ENCODE data around the gene EPB41L1. TPM values are rescaled to one million over a fixed set of nuclear protein-coding genes. Genes with fewer than 3 reads are reported as not detected.

EPB41L1 gene
- polyA plus RNA-seq, 1 donor (not counting 4 experiments of a cell fraction or from before 2014, with no cell fraction given) = 1.2 TPM

DNA sequence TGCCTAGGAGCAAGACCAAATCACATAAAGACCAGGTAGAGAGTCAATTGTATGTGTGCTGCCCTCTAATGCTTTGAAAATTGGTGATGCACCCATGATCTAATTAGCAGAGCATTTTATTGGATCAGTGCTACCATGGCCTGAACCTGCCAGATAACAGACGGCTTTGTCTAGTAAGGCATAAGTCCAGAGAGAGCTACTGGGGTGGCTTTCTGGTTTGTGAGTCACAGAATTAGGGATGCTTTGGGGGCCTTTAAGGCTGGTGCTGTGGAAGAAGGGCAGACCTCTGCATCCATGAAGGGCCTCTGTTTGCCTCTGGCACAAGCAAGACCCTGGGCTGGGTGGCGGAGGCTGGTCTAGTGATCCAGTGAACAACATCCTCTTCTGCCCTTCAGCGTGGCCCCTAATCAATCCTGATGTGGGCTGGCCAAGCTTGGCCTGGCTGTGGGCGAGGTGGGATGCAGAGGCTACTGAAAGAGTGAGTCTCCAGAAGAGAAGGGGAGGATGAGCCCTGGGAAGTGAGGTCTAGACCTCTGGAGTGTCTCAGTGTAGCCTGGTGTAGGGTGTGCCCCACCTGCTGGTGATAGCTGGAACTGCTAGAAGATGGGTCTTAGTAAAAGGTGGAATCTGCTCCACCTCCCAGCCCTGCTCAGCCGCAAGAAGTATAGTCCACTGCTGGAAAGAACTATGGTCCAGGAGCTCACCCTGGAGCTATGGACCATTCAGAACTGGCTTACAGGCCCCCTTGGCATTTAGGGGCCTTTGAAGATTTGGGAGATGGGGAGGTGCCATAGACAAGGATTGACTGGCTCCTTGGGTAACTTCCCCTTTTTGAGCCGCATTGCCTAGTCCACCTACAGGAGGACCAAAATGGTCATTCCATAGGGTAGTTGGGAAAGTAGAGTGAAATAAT is 45.1 kb downstream of the EPB41L1 start:
- peak; percentile 41 for DNase-seq (ENCODE audit: low read depth, low spot score)
- no peaks in the 10 kb centered on the region for H4K20me1 ChIP-seq (ENCODE audit: control insufficient read depth, extremely low read depth, insufficient read depth, low read length)
- no peaks in the 10 kb centered on the region for H3K9me1 ChIP-seq (ENCODE audit: control insufficient read depth, extremely low read depth, insufficient read depth, low read length)
- H3K36me3 ChIP-seq (ENCODE audit: control insufficient read depth in 2 of 2, extremely low read depth in 1 of 2, insufficient read depth in 2 of 2, low read length in 2 of 2) = no peaks in the 10 kb centered on the region
- no peak overlapping the region for H3K4me2 ChIP-seq (ENCODE audit: control insufficient read depth, extremely low read depth, insufficient read depth, low read depth, low read length)
- H3K27me3 ChIP-seq (ENCODE audit: control insufficient read depth, extremely low read depth, insufficient read depth, low read length) = peaks cover 27% of the 10 kb centered on the region
- H3K9ac ChIP-seq (ENCODE audit: control insufficient read depth, extremely low read depth, insufficient read depth, low read length) = no peak overlapping the region
- H2AFZ ChIP-seq (ENCODE audit: control insufficient read depth, low read length) = no peak overlapping the region
- H3K79me2 ChIP-seq (ENCODE audit: control insufficient read depth, insufficient read depth, low read length) = no peaks in the 10 kb centered on the region
- TF ChIP-seq, protein P1, sequence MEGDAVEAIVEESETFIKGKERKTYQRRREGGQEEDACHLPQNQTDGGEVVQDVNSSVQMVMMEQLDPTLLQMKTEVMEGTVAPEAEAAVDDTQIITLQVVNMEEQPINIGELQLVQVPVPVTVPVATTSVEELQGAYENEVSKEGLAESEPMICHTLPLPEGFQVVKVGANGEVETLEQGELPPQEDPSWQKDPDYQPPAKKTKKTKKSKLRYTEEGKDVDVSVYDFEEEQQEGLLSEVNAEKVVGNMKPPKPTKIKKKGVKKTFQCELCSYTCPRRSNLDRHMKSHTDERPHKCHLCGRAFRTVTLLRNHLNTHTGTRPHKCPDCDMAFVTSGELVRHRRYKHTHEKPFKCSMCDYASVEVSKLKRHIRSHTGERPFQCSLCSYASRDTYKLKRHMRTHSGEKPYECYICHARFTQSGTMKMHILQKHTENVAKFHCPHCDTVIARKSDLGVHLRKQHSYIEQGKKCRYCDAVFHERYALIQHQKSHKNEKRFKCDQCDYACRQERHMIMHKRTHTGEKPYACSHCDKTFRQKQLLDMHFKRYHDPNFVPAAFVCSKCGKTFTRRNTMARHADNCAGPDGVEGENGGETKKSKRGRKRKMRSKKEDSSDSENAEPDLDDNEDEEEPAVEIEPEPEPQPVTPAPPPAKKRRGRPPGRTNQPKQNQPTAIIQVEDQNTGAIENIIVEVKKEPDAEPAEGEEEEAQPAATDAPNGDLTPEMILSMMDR (optimal IDR thresholded peaks at IDR 0.05 in 1 of 3, IDR thresholded peaks at IDR 0.05 in 1 of 3, conservative IDR thresholded peaks at IDR 0.05 in 1 of 3; ENCODE audit: extremely low read depth in 1 of 3, insufficient read depth in 2 of 3, low read length in 3 of 3) = peak; percentile 90 to 96 (median 95)
- no peak for TF ChIP-seq EZH2 (IDR thresholded peaks at IDR 0.05; ENCODE audit: low read length)
- FAIRE-seq = peak; percentile 84
- H3K4me3 ChIP-seq (ENCODE audit: control insufficient read depth in 2 of 3, extremely low read depth in 1 of 3, insufficient read depth in 2 of 3, low read depth in 1 of 3, low read length in 3 of 3) = no peak overlapping the region
- H3K4me1 ChIP-seq (ENCODE audit: control insufficient read depth, extremely low read depth, insufficient read depth, low read length) = no peaks in the 10 kb centered on the region
- H3K27ac ChIP-seq (ENCODE audit: control insufficient read depth, insufficient read depth, low read length) = no peak overlapping the region
- no peaks in the 10 kb centered on the region for H3K9me3 ChIP-seq (ENCODE audit: control insufficient read depth, low read depth, low read length)
- dilution Hi-C loops (cut with MboI; ENCODE audit: extremely low pct_ligation_motif_present, low sequenced_read_pairs) = no loop called here

DNA sequence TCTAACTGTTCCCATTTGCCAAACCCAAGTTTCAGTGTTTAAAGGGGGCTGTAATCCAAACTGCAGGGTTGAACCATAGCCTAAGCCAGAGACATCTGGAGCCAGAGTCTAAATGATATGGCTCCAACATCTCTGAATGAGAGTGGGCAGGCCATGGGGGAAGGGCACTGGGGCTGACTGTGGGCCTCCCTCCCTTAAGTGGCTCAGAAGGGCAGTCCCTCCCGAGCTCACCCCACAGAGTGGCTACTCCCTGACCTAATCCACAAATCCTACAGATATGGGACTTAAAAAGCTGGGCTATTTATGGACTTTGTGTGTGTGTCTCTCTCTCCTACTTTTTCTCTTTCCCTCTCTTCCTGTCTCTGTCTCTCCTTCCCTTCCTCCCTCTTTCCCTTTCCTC is 45.9 kb downstream of the EPB41L1 start:
- TF ChIP-seq, protein P1 (optimal IDR thresholded peaks at IDR 0.05 in 1 of 3, IDR thresholded peaks at IDR 0.05 in 1 of 3, conservative IDR thresholded peaks at IDR 0.05 in 1 of 3; ENCODE audit: extremely low read depth in 1 of 3, insufficient read depth in 2 of 3, low read length in 3 of 3) = no peak
- no peak for TF ChIP-seq EZH2 (IDR thresholded peaks at IDR 0.05; ENCODE audit: low read length)
- dilution Hi-C loops (cut with MboI; ENCODE audit: extremely low pct_ligation_motif_present, low sequenced_read_pairs) = no loop called here
- no peaks in the 10 kb centered on the region for H3K9me1 ChIP-seq (ENCODE audit: control insufficient read depth, extremely low read depth, insufficient read depth, low read length)
- no peaks in the 10 kb centered on the region for H3K4me1 ChIP-seq (ENCODE audit: control insufficient read depth, extremely low read depth, insufficient read depth, low read length)
- no peaks in the 10 kb centered on the region for H3K79me2 ChIP-seq (ENCODE audit: control insufficient read depth, insufficient read depth, low read length)
- H3K4me2 ChIP-seq (ENCODE audit: control insufficient read depth, extremely low read depth, insufficient read depth, low read depth, low read length) = no peak overlapping the region
- H3K9me3 ChIP-seq (ENCODE audit: control insufficient read depth, low read depth, low read length) = no peaks in the 10 kb centered on the region
- no peaks in the 10 kb centered on the region for H3K36me3 ChIP-seq (ENCODE audit: control insufficient read depth in 2 of 2, extremely low read depth in 1 of 2, insufficient read depth in 2 of 2, low read length in 2 of 2)
- FAIRE-seq (no peak), DNase-seq (ENCODE audit: low read depth, low spot score) (no peak)
- no peak overlapping the region for H3K27ac ChIP-seq (ENCODE audit: control insufficient read depth, insufficient read depth, low read length)
- peaks cover 27% of the 10 kb centered on the region for H3K27me3 ChIP-seq (ENCODE audit: control insufficient read depth, extremely low read depth, insufficient read depth, low read length)
- H3K9ac ChIP-seq (ENCODE audit: control insufficient read depth, extremely low read depth, insufficient read depth, low read length) = no peak overlapping the region
- H2AFZ ChIP-seq (ENCODE audit: control insufficient read depth, low read length) = no peak overlapping the region
- H4K20me1 ChIP-seq (ENCODE audit: control insufficient read depth, extremely low read depth, insufficient read depth, low read length) = no peaks in the 10 kb centered on the region
- no peak overlapping the region for H3K4me3 ChIP-seq (ENCODE audit: control insufficient read depth in 2 of 3, extremely low read depth in 1 of 3, insufficient read depth in 2 of 3, low read depth in 1 of 3, low read length in 3 of 3)
